Hematopoietic multipotent progenitor cell (in vitro differentiated cells): ENCODE results near the gene PEPD. TPM values are rescaled to one million over a fixed set of nuclear protein-coding genes. Genes with fewer than 3 reads are reported as not detected.

Experiments used
- DNase-seq, 3 donors: peaks; one replicate each; pipeline ENCODE4 v3.0.0-alpha.2; 2011 to 2015; ENCODE audit warnings: low read depth in 2 of 3, low spot score in 2 of 3
- total RNA-seq: library from RNA; depleted of rRNA; stranded (reverse); fragments of >200 nt; gene quantifications from one replicate; pipeline ENCODE4 v1.2.3, GENCODE V29; 2012

PEPD gene
- total RNA-seq, 1 donor, result 41.7 TPM

DNA sequence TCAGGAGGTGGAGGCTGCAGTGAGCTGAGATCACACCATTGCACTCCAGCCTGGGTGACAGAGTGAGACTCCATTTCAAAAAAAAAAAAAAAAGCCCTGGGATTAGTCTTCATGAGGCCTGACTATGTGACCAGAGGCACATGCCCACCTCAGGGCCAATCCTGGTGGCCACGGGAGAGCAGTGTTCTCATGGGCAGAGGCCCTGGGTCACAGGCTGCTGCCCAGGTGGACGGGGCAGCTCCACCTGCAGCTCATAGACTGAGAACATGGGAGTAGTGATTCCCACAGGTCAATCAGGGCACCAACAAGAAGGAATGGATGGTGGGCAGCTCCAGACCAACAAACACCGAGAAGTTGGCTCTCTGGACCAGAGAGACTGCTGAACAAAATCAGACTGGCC, 26.1 kb upstream of the PEPD start:
- no peak for DNase-seq

DNA sequence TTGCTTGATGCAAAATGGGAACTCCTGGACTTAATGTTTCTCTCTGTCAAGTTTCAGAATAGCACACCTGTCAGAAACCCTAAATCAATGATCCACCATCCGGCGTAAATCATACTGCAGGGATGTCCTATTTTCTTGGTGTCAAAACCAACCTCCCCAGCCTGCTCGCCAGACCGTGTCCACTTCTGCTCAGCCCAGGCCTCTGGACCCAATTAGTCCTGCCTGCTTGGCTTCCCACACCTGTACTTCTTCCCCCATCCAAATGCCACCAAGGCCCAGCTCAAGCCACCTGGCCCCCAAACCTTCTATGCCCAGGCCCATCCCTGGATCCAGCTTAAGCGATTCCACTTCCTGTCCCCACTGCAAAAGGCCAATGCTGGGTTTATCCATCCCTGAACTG, 25.1 kb upstream of the PEPD start:
- DNase-seq, result no peak

DNA sequence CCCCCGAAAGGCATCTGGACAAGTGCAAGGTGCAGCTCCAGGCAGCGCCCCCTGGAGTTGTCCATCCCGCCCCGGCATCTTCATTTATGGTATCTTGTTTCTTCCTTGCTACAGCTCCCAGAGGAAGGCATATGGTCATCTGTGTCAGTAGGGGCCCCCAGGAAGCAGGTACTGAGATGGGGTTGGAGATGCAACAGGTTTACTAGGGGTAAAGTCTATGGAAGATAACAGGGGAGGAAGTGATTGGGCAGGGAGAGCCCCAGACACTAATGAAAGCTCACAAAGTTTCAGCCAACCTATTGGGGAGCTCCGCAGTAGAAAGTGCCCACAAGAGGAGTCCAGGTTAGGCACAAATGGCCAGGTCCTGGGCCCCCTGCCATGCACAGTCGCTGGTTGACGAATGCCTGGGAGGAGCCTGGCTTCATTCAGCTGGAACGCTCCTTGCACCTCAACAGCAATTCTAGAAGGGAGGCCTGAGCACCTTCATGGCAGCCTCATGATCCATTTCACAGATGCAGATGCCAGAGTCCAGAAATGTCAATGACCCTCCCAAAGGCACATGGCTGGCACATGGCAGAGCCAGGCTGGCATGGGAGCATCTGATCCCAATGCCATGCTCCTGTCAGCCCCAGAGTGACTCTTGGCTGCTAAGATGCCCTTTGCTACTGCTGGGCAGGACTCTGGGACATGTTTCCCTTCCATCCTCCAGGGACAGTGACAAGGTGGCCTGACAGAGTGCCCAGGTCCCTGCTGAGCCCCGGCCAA, 23.8 kb upstream of the PEPD start:
- no peak for DNase-seq

GRCh38 chr19:33535226-33535625, 13.6 kb upstream of the PEPD start:
- DNase-seq, result no peak

GRCh38 chr19:33532859-33533460, 11.4 kb upstream of the PEPD start:
- no peak for DNase-seq

DNA sequence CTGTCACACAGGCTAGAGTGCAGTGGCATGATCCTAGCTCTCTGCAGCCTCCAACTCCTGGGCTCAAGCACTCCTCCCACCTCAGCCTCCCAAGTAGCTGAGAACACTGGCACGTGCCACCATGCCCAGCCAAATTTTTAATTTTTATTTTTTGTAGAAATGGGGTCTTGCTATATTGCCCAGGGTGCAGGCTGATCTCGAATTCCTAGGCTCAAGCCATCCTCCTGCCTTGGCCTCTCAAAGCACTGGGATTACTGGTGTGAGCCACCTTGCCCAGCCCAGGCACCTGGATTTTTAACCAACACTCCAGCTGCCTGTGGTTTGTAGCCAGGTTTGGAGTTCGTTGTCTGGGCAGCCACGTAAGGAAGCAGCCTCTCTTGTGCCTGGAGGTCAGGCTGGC, 9.3 kb upstream of the PEPD start:
- DNase-seq, result no peak

GRCh38 chr19:33530296-33530695, 8.7 kb upstream of the PEPD start:
- no peak for DNase-seq

GRCh38 chr19:33529094-33529676, 7.6 kb upstream of the PEPD start:
- DNase-seq, result no peak

GRCh38 chr19:33528404-33528803, 6.8 kb upstream of the PEPD start:
- no peak for DNase-seq

- no peak for DNase-seq
These were observed 5.5 kb upstream of the PEPD start for GRCh38 chr19:33527125-33527524.

- DNase-seq, result no peak
These were observed 2.6 kb upstream of the PEPD start for GRCh38 chr19:33524024-33524664.

GRCh38 chr19:33523167-33523566, 1.6 kb upstream of the PEPD start:
- DNase-seq, result no peak

DNA sequence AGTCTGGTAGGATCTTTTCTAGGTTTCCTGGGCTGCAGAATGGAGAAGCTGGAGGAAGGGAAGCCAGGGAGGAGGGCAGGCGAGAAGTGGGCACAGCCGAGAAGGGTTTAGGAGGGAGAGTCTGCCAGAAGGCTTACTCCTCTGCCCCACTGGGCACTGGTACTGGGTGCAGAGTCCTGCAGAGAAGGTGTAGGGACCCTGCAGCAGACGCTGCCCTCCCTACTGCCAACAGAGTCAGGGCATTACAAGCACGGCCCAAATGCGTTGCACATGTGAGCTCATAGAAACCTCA, 726 bp upstream of the PEPD start:
- no peak for DNase-seq

GRCh38 chr19:33520844-33521479, 629 bp downstream of the PEPD start:
- DNase-seq, result no peak

DNA sequence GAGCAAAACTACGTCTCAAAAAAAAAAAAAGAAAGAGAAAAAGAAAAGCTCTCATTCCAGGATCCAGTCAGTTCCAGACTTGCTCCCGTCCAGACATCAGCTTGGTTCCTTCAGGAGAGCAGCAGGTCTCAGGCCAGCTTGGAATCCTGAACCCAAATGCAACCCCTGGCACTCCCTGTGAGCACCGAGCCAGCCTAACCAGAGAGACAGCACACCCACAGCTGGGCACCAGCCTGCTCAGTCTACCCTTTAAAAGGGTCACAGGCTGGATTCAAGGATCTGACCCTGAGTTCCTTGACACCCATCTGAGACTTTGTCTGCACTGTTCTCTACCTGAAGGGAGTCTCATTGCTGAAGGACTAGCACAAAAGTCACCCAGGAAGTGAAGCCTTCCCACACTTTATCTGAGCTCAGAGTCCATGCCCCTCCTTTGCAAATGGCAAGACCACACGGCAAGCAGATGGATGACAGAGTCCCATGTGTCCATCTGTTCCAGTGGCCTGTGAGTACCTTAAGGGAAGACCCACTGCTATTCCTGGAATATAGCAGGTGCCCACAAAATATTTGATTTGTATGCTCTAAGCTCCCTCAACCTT, 1.4 kb downstream of the PEPD start:
- no peak for DNase-seq

- no peak for DNase-seq
These were observed 2.2 kb downstream of the PEPD start for GRCh38 chr19:33519416-33519815.

DNA sequence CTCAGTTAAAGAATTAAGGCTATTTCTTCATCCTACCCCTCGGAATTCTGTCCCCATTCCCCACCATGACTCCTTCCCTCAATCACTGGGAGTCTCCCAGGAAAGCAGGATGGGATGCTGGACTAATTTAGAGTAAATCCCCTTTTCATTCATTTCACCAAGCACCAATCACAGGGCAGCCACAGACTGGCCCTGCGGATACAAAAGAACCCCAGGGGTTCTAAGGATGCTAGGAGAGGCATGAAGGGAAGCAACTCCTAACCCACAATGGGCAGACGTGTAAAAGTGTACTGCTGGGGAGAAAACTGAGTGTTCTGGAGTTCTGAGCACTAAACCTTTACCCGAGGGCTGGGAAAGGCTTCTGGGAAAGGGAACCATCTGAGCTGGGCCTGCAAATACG, 3.0 kb downstream of the PEPD start:
- no peak for DNase-seq

DNA sequence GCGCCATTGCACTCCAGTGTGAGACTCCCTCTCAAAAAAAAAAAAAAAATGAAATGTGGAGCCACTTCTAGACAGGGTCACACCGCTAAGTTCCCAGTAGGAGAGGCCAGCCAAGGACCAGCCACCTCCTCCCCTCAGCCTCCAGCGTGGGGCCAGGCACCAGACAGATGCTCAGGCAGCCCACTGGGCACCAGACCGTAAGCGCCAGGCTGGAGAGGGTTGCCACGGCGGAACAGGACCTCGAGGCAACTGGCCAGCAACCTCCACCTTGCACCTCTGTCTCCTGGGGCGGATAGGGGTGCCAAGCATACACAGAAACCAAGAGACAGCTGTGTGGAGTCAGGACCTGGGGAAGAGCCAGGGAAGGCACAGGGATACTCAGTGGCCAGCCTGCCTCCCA, 3.7 kb downstream of the PEPD start:
- DNase-seq, result no peak

- no peak for DNase-seq
These were observed 5.7 kb downstream of the PEPD start for GRCh38 chr19:33515921-33516320.

DNA sequence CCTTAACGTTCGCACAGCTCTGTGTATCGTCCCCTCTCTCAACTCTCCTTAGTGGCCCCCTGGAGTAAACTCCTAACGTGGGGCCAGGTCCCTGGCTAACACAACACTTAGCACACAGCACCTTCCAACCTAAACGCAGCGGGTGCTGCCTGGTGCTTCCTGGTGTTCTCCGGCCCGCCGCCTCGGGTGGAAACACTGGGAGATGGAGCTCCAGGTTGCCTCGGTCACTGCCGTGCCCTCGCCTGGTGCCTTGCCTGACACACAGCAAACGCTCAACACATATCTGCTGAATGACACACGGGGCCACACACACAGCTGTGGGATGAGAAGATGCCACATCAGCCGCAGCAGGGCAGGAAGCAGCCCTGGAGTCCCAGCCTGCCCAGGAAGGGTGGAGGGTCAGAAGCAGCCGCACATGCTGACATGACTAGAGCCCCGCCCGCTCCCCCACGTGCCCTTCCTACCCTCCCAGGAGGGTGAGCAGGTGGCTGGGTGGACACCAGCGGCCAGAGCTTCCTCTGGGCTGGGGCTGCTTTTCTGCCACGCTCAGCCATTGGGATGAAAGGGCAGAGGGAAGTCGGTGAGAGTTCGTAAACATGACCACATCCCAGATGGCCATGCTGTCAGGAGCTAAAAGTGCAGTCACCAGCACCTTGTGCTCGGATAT, 6.6 kb downstream of the PEPD start:
- DNase-seq, result no peak

DNA sequence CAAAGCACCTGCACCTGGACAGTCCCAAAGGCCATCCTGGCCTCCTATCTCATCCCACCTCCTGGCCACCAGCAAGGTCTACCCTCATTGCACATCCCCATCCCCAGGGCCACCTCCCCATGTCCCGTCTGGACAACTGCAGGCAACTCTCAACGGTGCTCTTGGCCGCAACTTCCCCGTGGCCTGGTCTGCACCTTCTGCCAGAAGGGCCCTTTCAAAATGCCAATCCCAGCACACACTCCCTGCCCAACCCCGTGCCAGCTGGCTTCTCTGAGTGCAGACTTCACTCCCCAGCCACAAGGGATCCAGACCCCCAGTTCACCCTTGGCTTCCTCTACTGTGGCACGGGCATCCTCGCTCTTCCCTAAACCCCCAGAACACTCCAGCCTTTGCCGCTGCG, 8.2 kb downstream of the PEPD start:
- DNase-seq, result no peak
